ENCODE measurements around the gene BRICD5. TPM values are rescaled to one million over a fixed set of nuclear protein-coding genes. Genes with fewer than 3 reads are reported as not detected.

BRICD5 gene
- total RNA-seq, 1 experiment from 2014 or later = 18.6 TPM

DNA sequence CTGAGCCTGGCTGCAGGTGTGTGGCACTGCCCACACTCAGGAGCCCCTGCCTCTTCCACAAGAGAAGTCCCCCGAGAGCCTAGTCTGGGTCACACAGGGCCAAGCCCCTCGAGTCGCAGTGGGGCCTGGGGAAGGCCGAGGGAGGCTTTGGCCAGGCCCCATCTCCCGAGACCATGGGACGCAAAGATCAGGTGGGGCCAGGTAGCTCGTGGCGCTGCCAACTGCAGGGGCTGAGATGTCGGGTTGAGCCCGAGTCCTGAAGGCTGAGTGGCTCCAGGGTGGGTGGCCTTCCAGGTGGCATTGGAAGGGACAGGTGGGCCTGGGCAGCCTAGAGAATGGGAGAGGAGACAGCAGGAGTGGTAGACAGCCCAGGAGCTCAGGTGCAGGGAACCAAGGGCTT lies 48.8 kb downstream of the BRICD5 start:
- no TSS peak for BruUV-seq (replicated peaks)
- ChIA-PET CTCF (no interaction called here), POLR2A (ENCODE audit: low non-redundant PET) (interaction anchor here (0.5 to 0.6 kb wide), 2 partner anchors 107 to 591 kb away, joined by 7 to 8 read pairs; no protein-coding TSS in a partner anchor)
- peaks cover 6% of the 10 kb centered on the region for H3K36me3 ChIP-seq (ENCODE audit: insufficient read depth, low read length, poor library complexity, severe bottlenecking)
- peaks cover 27% of the 10 kb centered on the region for H3K4me1 ChIP-seq (ENCODE audit: insufficient read depth, low read length, poor library complexity, severe bottlenecking)
- no peak for DNase-seq (ENCODE audit: low spot score)
- no peak overlapping the region for H3K27ac ChIP-seq (ENCODE audit: low read depth, low read length, poor library complexity, severe bottlenecking)
- intact Hi-C loops (cut with micrococcal nuclease; ENCODE audit: unreplicated experiment) = no loop called here
- no peak overlapping the region for H3K4me3 ChIP-seq (ENCODE audit: low read depth, low read length, poor library complexity, severe bottlenecking)
- no peaks in the 10 kb centered on the region for H3K9me3 ChIP-seq (ENCODE audit: low read depth, low read length, poor library complexity, severe bottlenecking)
- TF ChIP-seq EZH2 (IDR thresholded peaks at IDR 0.05; ENCODE audit: borderline replicate concordance, low read depth, low read length, poor library complexity, severe bottlenecking) = no peak
- TF ChIP-seq, protein P1, sequence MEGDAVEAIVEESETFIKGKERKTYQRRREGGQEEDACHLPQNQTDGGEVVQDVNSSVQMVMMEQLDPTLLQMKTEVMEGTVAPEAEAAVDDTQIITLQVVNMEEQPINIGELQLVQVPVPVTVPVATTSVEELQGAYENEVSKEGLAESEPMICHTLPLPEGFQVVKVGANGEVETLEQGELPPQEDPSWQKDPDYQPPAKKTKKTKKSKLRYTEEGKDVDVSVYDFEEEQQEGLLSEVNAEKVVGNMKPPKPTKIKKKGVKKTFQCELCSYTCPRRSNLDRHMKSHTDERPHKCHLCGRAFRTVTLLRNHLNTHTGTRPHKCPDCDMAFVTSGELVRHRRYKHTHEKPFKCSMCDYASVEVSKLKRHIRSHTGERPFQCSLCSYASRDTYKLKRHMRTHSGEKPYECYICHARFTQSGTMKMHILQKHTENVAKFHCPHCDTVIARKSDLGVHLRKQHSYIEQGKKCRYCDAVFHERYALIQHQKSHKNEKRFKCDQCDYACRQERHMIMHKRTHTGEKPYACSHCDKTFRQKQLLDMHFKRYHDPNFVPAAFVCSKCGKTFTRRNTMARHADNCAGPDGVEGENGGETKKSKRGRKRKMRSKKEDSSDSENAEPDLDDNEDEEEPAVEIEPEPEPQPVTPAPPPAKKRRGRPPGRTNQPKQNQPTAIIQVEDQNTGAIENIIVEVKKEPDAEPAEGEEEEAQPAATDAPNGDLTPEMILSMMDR (conservative IDR thresholded peaks at IDR 0.05; ENCODE audit: low read depth, low read length) = no peak
- no peaks in the 10 kb centered on the region for H3K27me3 ChIP-seq (replicated peaks; ENCODE audit: insufficient read depth, low read depth, low read length, poor library complexity)

GRCh38 chr16:2160915-2161551 lies 49.6 kb downstream of the BRICD5 start:
- no peaks in the 10 kb centered on the region for H3K27me3 ChIP-seq (replicated peaks; ENCODE audit: insufficient read depth, low read depth, low read length, poor library complexity)
- H3K4me3 ChIP-seq (ENCODE audit: low read depth, low read length, poor library complexity, severe bottlenecking) = no peak overlapping the region
- no TSS peak for BruUV-seq (replicated peaks)
- no peak overlapping the region for H3K27ac ChIP-seq (ENCODE audit: low read depth, low read length, poor library complexity, severe bottlenecking)
- POLR2A ChIA-PET (ENCODE audit: low non-redundant PET) = no interaction called here
- DNase-seq (ENCODE audit: low spot score) = no peak
- H3K9me3 ChIP-seq (ENCODE audit: low read depth, low read length, poor library complexity, severe bottlenecking) = no peaks in the 10 kb centered on the region
- CTCF ChIA-PET = no interaction called here
- TF ChIP-seq EZH2 (IDR thresholded peaks at IDR 0.05; ENCODE audit: borderline replicate concordance, low read depth, low read length, poor library complexity, severe bottlenecking) = no peak
- TF ChIP-seq, protein P1 (conservative IDR thresholded peaks at IDR 0.05; ENCODE audit: low read depth, low read length) = no peak
- peaks cover 29% of the 10 kb centered on the region for H3K4me1 ChIP-seq (ENCODE audit: insufficient read depth, low read length, poor library complexity, severe bottlenecking)
- intact Hi-C loops (cut with micrococcal nuclease; ENCODE audit: unreplicated experiment) = no loop called here
- peaks cover 4% of the 10 kb centered on the region for H3K36me3 ChIP-seq (ENCODE audit: insufficient read depth, low read length, poor library complexity, severe bottlenecking)

Other genes starting within 250 kb of the BRICD5 start
- 3,326 and 3,385 TPM in 2 replicates for gene RPS2, start 246.0 kb downstream of the BRICD5 start, total RNA-seq (2021)
- gene RNF151, start 244.0 kb downstream of the BRICD5 start, total RNA-seq (2021) = not detected in 2 replicates
- 58.4 and 64.1 TPM in 2 replicates for gene TBL3, start 238.8 kb downstream of the BRICD5 start, total RNA-seq (2021)
- gene NOXO1, start 229.4 kb downstream of the BRICD5 start, total RNA-seq (2021) = 0.90 and 1.2 TPM in 2 replicates
- gene GFER, start 226.7 kb downstream of the BRICD5 start, total RNA-seq (2021) = 26.2 and 27.4 TPM in 2 replicates
- gene SYNGR3, start 220.9 kb downstream of the BRICD5 start, total RNA-seq (2021) = 1.4 and 2.3 TPM in 2 replicates
- gene ZNF598, start 201.0 kb downstream of the BRICD5 start, total RNA-seq (2021) = 68.0 and 75.8 TPM in 2 replicates
- gene NPW, start 191.1 kb downstream of the BRICD5 start, total RNA-seq (2021) = 96.5 and 105 TPM in 2 replicates
- gene NHERF2, start 184.0 kb downstream of the BRICD5 start, total RNA-seq (2021) = 19.5 and 26.4 TPM in 2 replicates
- 51.6 and 65.4 TPM in 2 replicates for gene NTHL1, start 163.0 kb downstream of the BRICD5 start, total RNA-seq (2021)
- 125 and 155 TPM in 2 replicates for gene TSC2, start 162.9 kb downstream of the BRICD5 start, total RNA-seq (2021)
- 121 and 141 TPM in 2 replicates for gene PKD1, start 75.0 kb downstream of the BRICD5 start, total RNA-seq (2021)
- 0.49 and 1.7 TPM in 2 replicates for gene RAB26, start 62.2 kb downstream of the BRICD5 start, total RNA-seq (2021)
- gene TRAF7, start 55.1 kb downstream of the BRICD5 start, total RNA-seq (2021) = 96.7 and 97.4 TPM in 2 replicates
- 1.1 and 3.8 TPM in 2 replicates for gene CASKIN1, start 14.3 kb downstream of the BRICD5 start, total RNA-seq (2021)
- 58.3 and 58.8 TPM in 2 replicates for gene MLST8, start 5.4 kb downstream of the BRICD5 start, total RNA-seq (2021)
- 26.5 TPM in 2 replicates for gene PGP, start 4.0 kb upstream of the BRICD5 start, total RNA-seq (2021)
- gene E4F1, start 12.7 kb upstream of the BRICD5 start, total RNA-seq (2021) = 36.0 and 41.6 TPM in 2 replicates
- gene DNASE1L2, start 25.6 kb upstream of the BRICD5 start, total RNA-seq (2021) = 2.7 and 3.1 TPM in 2 replicates
- 55.3 and 83.6 TPM in 2 replicates for gene ECI1, start 40.7 kb upstream of the BRICD5 start, total RNA-seq (2021)
- 345 and 365 TPM in 2 replicates for gene RNPS1, start 57.3 kb upstream of the BRICD5 start, total RNA-seq (2021)
- gene ABCA3, start 129.9 kb upstream of the BRICD5 start, total RNA-seq (2021) = 9.0 and 13.7 TPM in 2 replicates
- 71.7 and 76.1 TPM in 2 replicates for gene CCNF, start 218.6 kb upstream of the BRICD5 start, total RNA-seq (2021)
- 48.5 and 51.9 TPM in 2 replicates for gene TEDC2, start 249.2 kb upstream of the BRICD5 start, total RNA-seq (2021)